Heart left ventricle (tissue), 16 donors: Measurements from ENCODE around the gene CACNB2. TPM values are rescaled to one million over a fixed set of nuclear protein-coding genes. Genes with fewer than 3 reads are reported as not detected.

Source experiments
- ATAC-seq, 4 donors: fragments of 200-7000 bp; cut with Tn5 transposase; one replicate each; pipeline ENCODE4 v1.9.1; 2020 to 2022; ENCODE audit warnings: moderate library complexity in 4 of 4, mild to moderate bottlenecking in 3 of 4, moderate number of reproducible peaks in 1 of 4
- DNase-seq, 5 donors: peaks; one replicate each; pipeline ENCODE4 v3.0.0-alpha.2; 2020
- H3K27ac ChIP-seq, 12 donors: fragments of 200-600 bp; sonication (generic) in 4 of 12; one replicate each; pipeline versions ENCODE4 v1.5.0 to v1.8.0; 2016 to 2022; ENCODE audit warnings: mild to moderate bottlenecking in 2 of 12
- H3K27me3 ChIP-seq, 9 donors: fragments of 200-600 bp; sonication (generic) in 2 of 9; one replicate each; pipeline versions ENCODE4 v1.5.1 to v1.8.0; 2016 to 2022; ENCODE audit warnings: mild to moderate bottlenecking in 3 of 9
- H3K36me3 ChIP-seq, 9 donors: fragments of 200-600 bp; sonication (generic) in 2 of 9; one replicate each; pipeline versions ENCODE4 v1.5.0 to v1.8.0; 2018 to 2022; ENCODE audit warnings: mild to moderate bottlenecking in 2 of 9
- H3K4me1 ChIP-seq, 12 donors: fragments of 200-600 bp; sonication (generic) in 4 of 12; one replicate each; pipeline versions ENCODE4 v1.5.0 to v1.8.0; 2016 to 2022; ENCODE audit warnings: mild to moderate bottlenecking in 3 of 12
- H3K4me3 ChIP-seq, 12 donors: fragments of 200-600 bp; sonication (generic) in 4 of 12; one replicate each; pipeline versions ENCODE4 v1.5.0 to v1.8.0; 2017 to 2022; ENCODE audit warnings: mild to moderate bottlenecking in 9 of 12, moderate library complexity in 4 of 12
- H3K9me3 ChIP-seq, 12 donors: fragments of 200-600 bp; sonication (generic) in 4 of 12; one replicate each; pipeline versions ENCODE4 v1.5.0 to v1.8.0; 2016 to 2022; ENCODE audit warnings: mild to moderate bottlenecking in 1 of 12
- POLR2A ChIP-seq, 2 donors: fragments of 450-650 bp; IDR thresholded peaks; one replicate each; pipeline ENCODE4 v1.6.1; 2017; ENCODE audit warnings: antibody characterized with exemption in 2 of 2, mild to moderate bottlenecking in 2 of 2, moderate library complexity in 2 of 2
- WGBS, 4 donors: extraction: QIAGEN DNeasy Blood & Tissue Kit in 2 of 4; methylation state at CpG; one replicate each; pipeline versions ENCODE4 v1.1.5 to v1.1.7; 2013 to 2018; 5-methylcytosine and 5-hydroxymethylcytosine counted together
- intact Hi-C, 10 donors: fragments of 100-400 bp; cut with DNase I; formaldehyde crosslinking; loops; one replicate each; pipeline versions ENCODE4 v1.11.1 to v1.14.2; 2022
- polyA plus RNA-seq, 2 donors: library from polyadenylated mRNA; stranded (reverse); fragments of 200-250 nt; gene quantifications; one replicate each; pipeline ENCODE4 v1.2.3, GENCODE V29; 2013
- total RNA-seq, 9 donors: library from RNA; depleted of rRNA in 2 of 9; stranded (reverse); fragments of >200 nt in 2 of 9; fragmentation: NEBNext Ultra II Directional in 3 of 9; extraction: Animal tissue kit (Norgen Biotek cat#: 25700) in 3 of 9; gene quantifications; one replicate each; pipeline versions ENCODE4 v1.1.0 to v1.2.4, GENCODE V29; 2016 to 2023
- TF ChIP-seq, protein P1 (sequence below), 12 donors: fragments of 200-600 bp; sonication (generic) in 4 of 12; IDR thresholded peaks; one replicate each; pipeline versions ENCODE4 v1.5.0 to v1.8.0; 2018 to 2022; ENCODE audit warnings: antibody characterized with exemption in 12 of 12, mild to moderate bottlenecking in 5 of 12
- donor health status: ischemic (EF 13 %, LVEDD 7.1; RV severe dilation, severe dysfunction).
- donor health status: healthy with polysubstance abuse.
- donor health status: DM: no; HTN: yes; CAD: no.
- donor health status: DM: no; HTN: no; CAD: no.
- donor health status: ischemic (EF 25% LVEDD 6.9; RV normal size, moderate dysfunction).
- donor health status: ischemic (EF 25% LVEDD 5.7; RV mildly dilated, moderate dysfunction).
- donor health status: healthy.
- donor health status: DM: yes; HTN: yes; CAD: no.
- donor health status: ischemic (EF 35%, LVEDD 5.7; RV mildly dilated, moderate dysfunction).
- donor health status: nonischemic (EF 11% LVEDD 7.7; RV severe dilation, severe dysfunction).
- donor health status: DM: yes; HTN: yes; CAD: no.
- donor health status: PGD.
- donor health status: ischemic (EF 29% LVEDD 5.4; RV normal size, mild dysfunction).
- donor health status: nonischemic (EF 23%, LVEDD 6.1; RV moderate dilation, normal function).

The CACNB2 gene
- total and polyA plus RNA-seq, 11 donors: 11.4 to 63.2 (median 33.2) TPM

DNA sequence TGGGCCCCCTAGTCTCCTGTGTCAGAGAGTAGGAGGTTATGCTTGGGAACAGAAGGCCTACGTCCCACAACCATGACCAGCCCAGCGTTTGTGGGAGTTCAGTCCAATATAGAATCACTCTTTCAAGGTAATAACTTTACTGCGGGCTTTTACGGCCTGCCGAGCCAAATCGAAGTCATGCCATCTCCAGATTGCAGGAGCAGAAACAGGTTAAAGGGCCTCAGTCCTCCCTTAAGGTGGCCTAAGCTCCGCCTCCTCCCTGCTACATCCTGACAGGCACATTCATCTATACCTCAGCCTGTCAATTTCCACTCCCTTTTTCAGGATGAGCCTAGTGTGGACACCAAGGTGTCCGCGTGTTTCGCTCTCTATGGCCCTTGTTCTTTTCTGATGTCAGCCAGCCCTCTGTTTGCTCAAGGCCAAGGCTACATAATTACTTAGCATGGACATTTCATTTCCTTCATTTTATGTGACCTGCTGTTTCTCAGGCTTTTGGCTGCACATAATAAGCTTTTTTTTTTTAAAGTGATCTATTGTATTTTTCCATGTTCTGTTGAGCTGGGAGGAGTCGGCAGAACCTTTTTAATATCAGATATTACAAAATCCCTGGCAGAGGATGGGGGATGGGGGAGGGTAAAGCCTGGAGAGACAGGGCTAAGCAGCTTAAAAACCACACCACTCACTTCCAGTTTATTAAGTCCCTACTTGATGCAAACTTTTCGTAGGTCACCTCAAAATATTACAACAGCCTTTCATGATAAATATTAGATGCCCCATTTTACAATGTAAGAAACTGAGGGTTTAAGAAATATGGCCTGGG lies 84.6 kb downstream of the CACNB2 start:
- intact Hi-C loops: loop anchor here in 1 of 10 donors (5.0 kb wide), 1 partner anchor 373 kb away; no protein-coding TSS in a partner anchor
- Histone ChIP-seq H3K4me3 (no peak overlapping the region), H3K4me1 (peaks cover 0 to 7% (median 0%) of the 10 kb centered on the region in 12 donors), H3K27ac (peak overlapping the region in 1 of 12 donors; percentile 33), H3K27me3 (no peaks in the 10 kb centered on the region), H3K36me3 (no peaks in the 10 kb centered on the region), H3K9me3 (no peaks in the 10 kb centered on the region)
- DNase-seq: no peak
- ATAC-seq: no peak
- TF ChIP-seq POLR2A (IDR thresholded peaks at IDR 0.05): no peak
- TF ChIP-seq, protein P1, sequence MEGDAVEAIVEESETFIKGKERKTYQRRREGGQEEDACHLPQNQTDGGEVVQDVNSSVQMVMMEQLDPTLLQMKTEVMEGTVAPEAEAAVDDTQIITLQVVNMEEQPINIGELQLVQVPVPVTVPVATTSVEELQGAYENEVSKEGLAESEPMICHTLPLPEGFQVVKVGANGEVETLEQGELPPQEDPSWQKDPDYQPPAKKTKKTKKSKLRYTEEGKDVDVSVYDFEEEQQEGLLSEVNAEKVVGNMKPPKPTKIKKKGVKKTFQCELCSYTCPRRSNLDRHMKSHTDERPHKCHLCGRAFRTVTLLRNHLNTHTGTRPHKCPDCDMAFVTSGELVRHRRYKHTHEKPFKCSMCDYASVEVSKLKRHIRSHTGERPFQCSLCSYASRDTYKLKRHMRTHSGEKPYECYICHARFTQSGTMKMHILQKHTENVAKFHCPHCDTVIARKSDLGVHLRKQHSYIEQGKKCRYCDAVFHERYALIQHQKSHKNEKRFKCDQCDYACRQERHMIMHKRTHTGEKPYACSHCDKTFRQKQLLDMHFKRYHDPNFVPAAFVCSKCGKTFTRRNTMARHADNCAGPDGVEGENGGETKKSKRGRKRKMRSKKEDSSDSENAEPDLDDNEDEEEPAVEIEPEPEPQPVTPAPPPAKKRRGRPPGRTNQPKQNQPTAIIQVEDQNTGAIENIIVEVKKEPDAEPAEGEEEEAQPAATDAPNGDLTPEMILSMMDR (IDR thresholded peaks at IDR 0.05): no peak
- WGBS, 4 donors: 69 to 79% (median 76%) methylated on average over 12 of the region's 12 CpGs

DNA sequence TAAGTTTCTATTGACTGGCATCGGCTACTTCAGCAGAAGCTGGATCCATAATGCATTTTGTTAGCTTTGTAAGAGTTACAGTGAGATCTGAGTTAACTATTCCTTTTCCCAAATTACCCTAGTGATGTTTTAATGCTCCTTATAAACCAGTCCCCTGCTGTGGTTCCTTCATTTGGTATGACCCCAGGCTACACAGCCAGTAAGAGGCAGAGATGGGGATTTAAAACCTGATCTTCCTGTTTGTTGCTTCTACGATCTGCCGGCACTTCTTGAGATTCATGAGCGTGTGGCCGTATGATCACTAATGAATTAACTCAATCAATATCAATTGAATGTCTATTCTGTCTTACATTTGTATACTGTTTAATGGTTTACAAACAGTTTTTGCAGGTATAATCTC lies 86.1 kb downstream of the CACNB2 start:
- Histone ChIP-seq H3K36me3 (no peaks in the 10 kb centered on the region), H3K4me1 (peaks cover 0 to 10% (median 0%) of the 10 kb centered on the region in 12 donors), H3K9me3 (no peaks in the 10 kb centered on the region), H3K27ac (no peak overlapping the region), H3K4me3 (no peak overlapping the region), H3K27me3 (no peaks in the 10 kb centered on the region)
- WGBS, 4 donors: 93 to 97% (median 96%) methylated on average over 5 of the region's 5 CpGs
- intact Hi-C loops: loop anchor here in 1 of 10 donors (5.0 kb wide), 1 partner anchor 374 kb away; no protein-coding TSS in a partner anchor
- DNase-seq: no peak
- no peak for ATAC-seq
- TF ChIP-seq POLR2A (IDR thresholded peaks at IDR 0.05): no peak
- TF ChIP-seq, protein P1 (IDR thresholded peaks at IDR 0.05): no peak

- Histone ChIP-seq H3K36me3 (no peaks in the 10 kb centered on the region), H3K27me3 (no peaks in the 10 kb centered on the region), H3K9me3 (no peaks in the 10 kb centered on the region), H3K4me1 (peaks cover 0 to 15% (median 0%) of the 10 kb centered on the region in 12 donors), H3K27ac (no peak overlapping the region), H3K4me3 (no peak overlapping the region)
- TF ChIP-seq POLR2A (IDR thresholded peaks at IDR 0.05): no peak
- TF ChIP-seq, protein P1 (IDR thresholded peaks at IDR 0.05): no peak
- ATAC-seq: no peak
- WGBS, 4 donors: 87 to 91% (median 90%) methylated on average over 3 of the region's 3 CpGs
- intact Hi-C loops: loop anchor here in 1 of 10 donors (5.0 kb wide), 1 partner anchor 378 kb away; no protein-coding TSS in a partner anchor
- DNase-seq: no peak
These were observed 89.6 kb downstream of the CACNB2 start for GRCh38 chr10:18229826-18230225.

DNA sequence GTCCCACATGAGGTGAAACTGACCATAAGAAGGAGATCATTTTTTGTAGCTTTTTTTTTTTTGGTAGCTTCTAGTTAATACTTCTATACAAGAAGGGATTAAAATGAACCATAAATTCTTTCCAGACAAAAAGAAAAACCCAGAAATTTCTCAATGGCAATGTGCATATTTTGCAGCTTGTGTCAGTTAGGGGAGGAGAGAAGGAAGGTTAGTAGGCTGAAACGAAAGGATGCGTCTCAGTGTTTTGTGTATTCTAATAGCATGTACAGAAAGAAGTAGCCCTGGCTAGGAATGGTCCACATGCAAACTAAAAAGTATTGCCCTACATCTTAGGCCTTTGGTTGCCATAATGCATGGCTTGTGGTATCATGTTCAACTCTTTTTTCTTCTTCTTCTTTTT lies 90.6 kb downstream of the CACNB2 start:
- TF ChIP-seq, protein P1 (IDR thresholded peaks at IDR 0.05): no peak
- no peak for TF ChIP-seq POLR2A (IDR thresholded peaks at IDR 0.05)
- intact Hi-C loops: no loop called here
- Histone ChIP-seq H3K27me3 (no peaks in the 10 kb centered on the region), H3K27ac (no peak overlapping the region), H3K9me3 (no peaks in the 10 kb centered on the region), H3K4me3 (no peak overlapping the region), H3K4me1 (peaks cover 0 to 15% (median 3%) of the 10 kb centered on the region in 12 donors), H3K36me3 (no peaks in the 10 kb centered on the region)
- WGBS, 4 donors: 84 to 88% (median 86%) methylated on average over 2 of the region's 2 CpGs
- DNase-seq: no peak
- ATAC-seq: no peak
